Panc1 (cell line): ENCODE measurements around the gene POLDIP2.

ENCODE experiments used
- CTCF ChIP-seq: fragments of 450-650 bp; IDR thresholded peaks from 2 replicates; pipeline ENCODE4 v1.5.1; 2017; ENCODE audit warnings: mild to moderate bottlenecking
- POLR2AphosphoS5 ChIP-seq: IDR thresholded peaks from 2 replicates; pipeline ENCODE4 v1.6.1; 2012; ENCODE audit warnings: mild to moderate bottlenecking, low read depth, low read length, moderate library complexity
- TCF7L2 ChIP-seq: IDR thresholded peaks from 2 replicates; pipeline ENCODE4 v1.6.1; 2011; ENCODE audit warnings: mild to moderate bottlenecking, low read depth, low read length, inconsistent platforms

DNA sequence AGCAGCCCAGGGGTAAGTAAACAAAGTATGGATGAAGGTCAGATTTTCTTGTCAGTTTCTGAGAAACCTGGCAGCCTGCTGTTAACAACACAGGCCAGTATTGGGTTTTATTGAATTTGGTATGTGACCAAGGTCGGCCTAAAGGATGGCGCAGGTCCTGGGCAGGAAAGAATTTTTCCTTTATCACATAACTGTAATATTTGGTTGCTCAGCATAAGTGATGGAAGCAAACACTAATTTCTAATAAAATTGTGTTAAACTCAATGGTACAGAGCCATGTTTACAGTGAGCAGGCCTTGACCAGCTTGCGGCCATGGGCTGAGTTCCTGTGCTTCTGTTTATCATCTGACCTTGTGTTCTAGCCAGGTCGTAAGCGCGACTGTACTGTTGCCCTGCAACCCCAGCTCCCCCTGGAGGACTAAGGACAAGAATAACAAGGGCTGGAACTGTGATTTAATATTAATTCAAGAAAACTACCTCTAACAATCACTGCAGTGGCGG lies 10.5 kb downstream of the POLDIP2 start:
- no peak; the same call in 1 of the 2 replicates for TF ChIP-seq CTCF
- TF ChIP-seq POLR2AphosphoS5: no peak; the same call in 1 of the 2 replicates
- no peak for TF ChIP-seq TCF7L2
